Effector memory CD8-positive, alpha-beta T cell (primary cell): Measurements from ENCODE around the gene PPP4R3B.
A peak's percentile ranks its signal among the peaks of the same experiment; 100 is the strongest.
"Not testable (repeated sequence)": the region's sequence is repeated elsewhere in the genome, so short reads cannot be mapped to it uniquely, and the experiment has no call there.

ENCODE experiments used
- ATAC-seq: fragments of 150-1000 bp; cut with Tn5 transposase; replicated peaks from 2 replicates; pipeline ENCODE4 v1.10.0; 2021; ENCODE audit warnings: mild to moderate bottlenecking, moderate library complexity
- DNase-seq, 3 experiments: peaks; one replicate each; pipeline ENCODE4 v3.0.0; 2021
- H3K27ac Mint-ChIP-seq, 2 donors: one replicate each; pipeline ENCODE4 v1.8.0; 2022; ENCODE audit warnings: mild to moderate bottlenecking in 2 of 2, mixed read lengths in 2 of 2, moderate library complexity in 2 of 2
- H3K27me3 Mint-ChIP-seq, 2 donors: one replicate each; pipeline ENCODE4 v1.8.0; 2022; ENCODE audit warnings: mixed read lengths in 2 of 2
- H3K36me3 Mint-ChIP-seq: one replicate; pipeline ENCODE4 v1.8.0; 2022; ENCODE audit warnings: mild to moderate bottlenecking, moderate library complexity, mixed read lengths; ENCODE audit not compliant: insufficient read depth
- H3K4me1 Mint-ChIP-seq, 2 donors: one replicate each; pipeline ENCODE4 v1.8.0; 2022; ENCODE audit warnings: low read depth in 2 of 2, mixed read lengths in 2 of 2
- H3K4me3 Mint-ChIP-seq, 2 donors: one replicate each; pipeline ENCODE4 v1.8.0; 2022; ENCODE audit warnings: mild to moderate bottlenecking in 2 of 2, mixed read lengths in 2 of 2, moderate library complexity in 2 of 2
- H3K9me3 Mint-ChIP-seq, 2 donors: one replicate each; pipeline ENCODE4 v1.8.0; 2022; ENCODE audit warnings: mixed read lengths in 2 of 2

Gene PPP4R3B

GRCh38 chr2:55581874-55582547 lies 35.4 kb downstream of the PPP4R3B start:
- no peak overlapping the region for H3K27ac Mint-ChIP-seq

DNA sequence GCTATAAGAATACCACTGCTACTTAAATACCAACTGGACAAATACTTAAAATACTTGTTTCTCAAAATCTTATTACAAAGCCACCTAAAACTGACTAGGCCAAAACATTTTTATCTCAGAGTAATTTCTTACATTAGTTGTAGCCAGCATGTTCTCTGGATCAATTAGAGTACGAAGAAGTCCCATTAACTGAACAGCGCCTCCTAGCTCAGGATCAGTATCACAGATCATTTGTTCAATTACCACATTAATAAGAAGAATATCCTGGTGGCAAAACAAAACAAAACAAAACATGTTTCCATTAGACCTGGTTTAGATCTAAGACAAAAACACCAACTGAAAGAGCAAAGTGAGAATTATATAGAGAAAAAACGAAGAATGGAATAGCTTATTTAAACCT lies 36.0 kb downstream of the PPP4R3B start:
- H3K27ac Mint-ChIP-seq = no peak overlapping the region
- no peak for ATAC-seq
- no peaks in the 10 kb centered on the region for H3K27me3 Mint-ChIP-seq
- no peaks in the 10 kb centered on the region for H3K9me3 Mint-ChIP-seq
- no peak for DNase-seq
- H3K4me1 Mint-ChIP-seq = peaks cover 2 to 19% of the 10 kb centered on the region in 2 donors
- no peak overlapping the region for H3K4me3 Mint-ChIP-seq
- peaks cover 87% of the 10 kb centered on the region for H3K36me3 Mint-ChIP-seq

More at GRCh38 chr2:55581874-55582547, 35.4 kb downstream of the PPP4R3B start:
- no peak for DNase-seq
- ATAC-seq = no peak
- H3K4me1 Mint-ChIP-seq = peaks cover 2 to 21% of the 10 kb centered on the region in 2 donors
- peaks cover 86% of the 10 kb centered on the region for H3K36me3 Mint-ChIP-seq
- H3K9me3 Mint-ChIP-seq = no peaks in the 10 kb centered on the region
- H3K27me3 Mint-ChIP-seq = no peaks in the 10 kb centered on the region
- H3K4me3 Mint-ChIP-seq = no peak overlapping the region

DNA sequence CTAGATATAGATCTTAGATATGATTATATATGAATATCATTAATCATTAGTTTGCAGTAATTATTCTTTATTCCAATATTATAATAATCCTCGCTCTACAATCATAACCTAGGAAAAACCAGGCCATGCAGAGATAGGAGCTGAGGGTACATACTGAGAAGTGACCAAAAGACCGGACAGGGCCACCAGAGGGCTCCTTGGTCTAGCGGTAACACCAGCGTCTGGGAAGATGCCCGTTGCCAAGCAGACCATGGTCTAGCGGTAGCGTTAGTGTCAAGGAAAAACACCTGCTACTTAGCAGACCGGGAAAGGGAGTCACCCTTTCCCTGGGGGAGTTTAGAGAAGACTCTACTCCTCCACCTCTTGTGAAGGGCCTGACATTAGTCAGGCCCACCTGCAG lies 48.4 kb downstream of the PPP4R3B start:
- not testable (repeated sequence) for H3K9me3 Mint-ChIP-seq, ATAC-seq, H3K4me3 Mint-ChIP-seq, DNase-seq, H3K27me3 Mint-ChIP-seq
- Mint-ChIP-seq H3K4me1 (peaks cover 4 to 15% of the 10 kb centered on the region in 2 donors), H3K27ac (peak overlapping the region in 1 of 2 donors; percentile 53), H3K36me3 (peaks cover 49% of the 10 kb centered on the region)

DNA sequence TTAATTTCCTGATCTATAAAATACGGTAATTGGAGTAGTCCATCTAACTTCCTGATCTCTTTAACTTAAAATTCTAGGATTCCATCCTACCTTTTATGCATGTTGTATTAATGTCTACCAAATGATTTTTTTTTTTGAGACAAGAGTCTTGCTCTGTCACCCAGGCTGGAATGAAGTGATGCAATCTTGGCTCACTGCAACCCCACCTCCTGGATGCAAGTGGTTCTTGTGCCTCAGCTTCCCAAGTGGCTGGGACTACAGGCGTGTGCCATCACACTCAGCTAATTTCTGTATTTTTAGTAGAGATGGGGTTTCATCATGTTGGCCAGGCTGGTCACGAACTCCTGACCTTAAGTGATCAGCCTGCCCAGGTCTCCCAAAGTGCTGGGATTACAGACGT lies 50.1 kb downstream of the PPP4R3B start:
- no peak for ATAC-seq
- Mint-ChIP-seq H3K4me1 (peaks cover 4 to 15% of the 10 kb centered on the region in 2 donors), H3K9me3 (no peaks in the 10 kb centered on the region), H3K36me3 (peaks cover 59% of the 10 kb centered on the region), H3K4me3 (no peak overlapping the region), H3K27ac (peak overlapping the region in 1 of 2 donors; percentile 55), H3K27me3 (no peaks in the 10 kb centered on the region)
- no peak for DNase-seq

GRCh38 chr2:55565613-55566012 lies 51.8 kb downstream of the PPP4R3B start:
- DNase-seq (no peak), ATAC-seq (peak; percentile 26)
- Mint-ChIP-seq H3K4me3 (peak overlapping the region in 1 of 2 donors; percentile 61), H3K9me3 (no peaks in the 10 kb centered on the region), H3K27me3 (no peaks in the 10 kb centered on the region), H3K4me1 (peaks cover 4 to 15% of the 10 kb centered on the region in 2 donors), H3K36me3 (peaks cover 67% of the 10 kb centered on the region), H3K27ac (peak overlapping the region in 1 of 2 donors; percentile 76)

GRCh38 chr2:55560855-55561254 lies 56.6 kb downstream of the PPP4R3B start:
- DNase-seq (no peak), ATAC-seq (no peak)
- Mint-ChIP-seq H3K9me3 (no peaks in the 10 kb centered on the region), H3K27me3 (no peaks in the 10 kb centered on the region), H3K36me3 (peaks cover 81% of the 10 kb centered on the region), H3K4me1 (peaks cover 3 to 7% of the 10 kb centered on the region in 2 donors), H3K27ac (no peak overlapping the region), H3K4me3 (no peak overlapping the region)

GRCh38 chr2:55556809-55557208 lies 60.6 kb downstream of the PPP4R3B start:
- no peak overlapping the region for H3K4me3 Mint-ChIP-seq
- no peaks in the 10 kb centered on the region for H3K9me3 Mint-ChIP-seq
- no peak for ATAC-seq
- peak overlapping the region; percentile 8 to 32 for H3K27ac Mint-ChIP-seq
- no peak for DNase-seq
- H3K36me3 Mint-ChIP-seq = peaks cover 84% of the 10 kb centered on the region
- no peaks in the 10 kb centered on the region for H3K27me3 Mint-ChIP-seq
- peaks cover 8 to 11% of the 10 kb centered on the region in 2 donors for H3K4me1 Mint-ChIP-seq

DNA sequence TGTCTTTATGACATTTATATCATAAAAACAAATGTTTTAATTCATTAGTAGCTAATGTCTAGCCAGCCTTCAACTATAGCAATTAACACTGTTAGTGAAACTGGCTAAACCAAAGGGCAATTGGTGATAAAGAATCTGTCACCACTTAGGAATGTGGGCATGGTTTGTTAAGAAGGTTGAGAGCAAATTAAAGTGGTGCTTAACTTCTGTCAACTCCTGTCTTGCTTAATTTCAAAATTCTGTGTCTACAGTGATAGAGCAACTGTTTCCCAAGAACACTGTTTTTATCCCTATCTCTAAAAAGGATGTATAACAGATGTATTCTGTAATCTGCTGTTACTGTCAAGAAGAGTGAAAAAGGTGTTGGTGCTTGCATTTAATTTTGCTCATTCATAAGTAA lies 61.4 kb downstream of the PPP4R3B start:
- Mint-ChIP-seq H3K9me3 (no peaks in the 10 kb centered on the region), H3K36me3 (peaks cover 78% of the 10 kb centered on the region), H3K4me3 (no peak overlapping the region), H3K27me3 (no peaks in the 10 kb centered on the region), H3K27ac (peak overlapping the region in 1 of 2 donors; percentile 35), H3K4me1 (peaks cover 8 to 11% of the 10 kb centered on the region in 2 donors)
- DNase-seq (no peak), ATAC-seq (no peak)

- H3K36me3 Mint-ChIP-seq = peaks cover 73% of the 10 kb centered on the region
- H3K4me3 Mint-ChIP-seq = no peak overlapping the region
- H3K27ac Mint-ChIP-seq = peak overlapping the region; percentile 78 to 87
- no peaks in the 10 kb centered on the region for H3K27me3 Mint-ChIP-seq
- peaks cover 6 to 11% of the 10 kb centered on the region in 2 donors for H3K4me1 Mint-ChIP-seq
- H3K9me3 Mint-ChIP-seq = no peaks in the 10 kb centered on the region
- no peak for DNase-seq
- no peak for ATAC-seq
These were observed 64.1 kb downstream of the PPP4R3B start for GRCh38 chr2:55553321-55553720.

GRCh38 chr2:55550368-55551102 lies 66.9 kb downstream of the PPP4R3B start:
- peak overlapping the region in 1 of 2 donors; percentile 67 for H3K27ac Mint-ChIP-seq
- no peaks in the 10 kb centered on the region for H3K27me3 Mint-ChIP-seq
- no peaks in the 10 kb centered on the region for H3K9me3 Mint-ChIP-seq
- peaks cover 6 to 11% of the 10 kb centered on the region in 2 donors for H3K4me1 Mint-ChIP-seq
- DNase-seq (no peak), ATAC-seq (no peak)
- H3K36me3 Mint-ChIP-seq = peaks cover 70% of the 10 kb centered on the region
- no peak overlapping the region for H3K4me3 Mint-ChIP-seq

- ATAC-seq, H3K4me1 Mint-ChIP-seq, H3K9me3 Mint-ChIP-seq, DNase-seq, H3K4me3 Mint-ChIP-seq, H3K27ac Mint-ChIP-seq, H3K27me3 Mint-ChIP-seq: not testable (repeated sequence)
- H3K36me3 Mint-ChIP-seq = peaks cover 62% of the 10 kb centered on the region
These were observed 69.7 kb downstream of the PPP4R3B start for GRCh38 chr2:55547679-55548078.

GRCh38 chr2:55547001-55547400 lies 70.4 kb downstream of the PPP4R3B start:
- Mint-ChIP-seq H3K9me3 (no peaks in the 10 kb centered on the region), H3K36me3 (peaks cover 61% of the 10 kb centered on the region), H3K4me1 (peaks cover 0 to 5% of the 10 kb centered on the region in 2 donors), H3K27me3 (no peaks in the 10 kb centered on the region), H3K4me3 (no peak overlapping the region), H3K27ac (no peak overlapping the region)
- ATAC-seq (no peak), DNase-seq (no peak)

DNA sequence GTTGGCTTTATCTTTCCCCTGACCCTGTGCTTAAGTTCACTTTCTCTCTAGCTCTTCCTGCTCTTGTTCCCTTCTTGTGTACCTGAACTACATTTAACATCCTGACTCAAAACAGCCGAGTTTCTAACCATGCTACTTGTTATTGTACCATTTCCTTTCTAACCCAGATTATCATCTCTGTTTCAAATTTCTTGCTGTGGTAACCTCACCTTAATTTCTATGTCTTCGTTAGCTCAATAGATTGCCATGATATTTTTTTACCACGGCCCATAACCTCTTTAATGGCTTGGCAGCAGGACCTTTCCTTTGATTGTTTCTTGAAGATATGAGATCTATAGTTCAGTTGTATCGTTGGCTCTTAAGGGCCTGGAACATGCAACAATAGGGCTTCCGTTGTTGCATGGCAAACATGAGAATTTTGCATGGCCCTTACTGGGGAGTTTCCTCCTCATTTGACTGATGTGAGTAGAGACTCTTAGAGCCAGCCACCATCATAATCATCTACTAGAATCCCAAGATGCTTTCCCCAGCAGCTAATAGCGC lies 86.8 kb downstream of the PPP4R3B start:
- Mint-ChIP-seq H3K9me3 (no peaks in the 10 kb centered on the region), H3K36me3 (peaks cover 27% of the 10 kb centered on the region), H3K4me3 (peak overlapping the region in 1 of 2 donors; percentile 3), H3K27ac (peak overlapping the region; percentile 9 to 52), H3K27me3 (no peaks in the 10 kb centered on the region), H3K4me1 (peaks cover 6 to 9% of the 10 kb centered on the region in 2 donors)
- DNase-seq = no peak
- peak; percentile 76 for ATAC-seq
